Smooth muscle cell of the umbilical artery (primary cell): ENCODE results near the gene NABP1. TPM values are rescaled to one million over a fixed set of nuclear protein-coding genes. Genes with fewer than 3 reads are reported as not detected.

Experiments
- total RNA-seq: library from RNA; depleted of rRNA; stranded (reverse); fragments of >200 nt; gene quantifications from 2 replicates; pipeline ENCODE4 v1.2.3, GENCODE V29; 2014

The NABP1 gene
- 48.7 and 82.7 TPM in 2 replicates for total RNA-seq

DNA sequence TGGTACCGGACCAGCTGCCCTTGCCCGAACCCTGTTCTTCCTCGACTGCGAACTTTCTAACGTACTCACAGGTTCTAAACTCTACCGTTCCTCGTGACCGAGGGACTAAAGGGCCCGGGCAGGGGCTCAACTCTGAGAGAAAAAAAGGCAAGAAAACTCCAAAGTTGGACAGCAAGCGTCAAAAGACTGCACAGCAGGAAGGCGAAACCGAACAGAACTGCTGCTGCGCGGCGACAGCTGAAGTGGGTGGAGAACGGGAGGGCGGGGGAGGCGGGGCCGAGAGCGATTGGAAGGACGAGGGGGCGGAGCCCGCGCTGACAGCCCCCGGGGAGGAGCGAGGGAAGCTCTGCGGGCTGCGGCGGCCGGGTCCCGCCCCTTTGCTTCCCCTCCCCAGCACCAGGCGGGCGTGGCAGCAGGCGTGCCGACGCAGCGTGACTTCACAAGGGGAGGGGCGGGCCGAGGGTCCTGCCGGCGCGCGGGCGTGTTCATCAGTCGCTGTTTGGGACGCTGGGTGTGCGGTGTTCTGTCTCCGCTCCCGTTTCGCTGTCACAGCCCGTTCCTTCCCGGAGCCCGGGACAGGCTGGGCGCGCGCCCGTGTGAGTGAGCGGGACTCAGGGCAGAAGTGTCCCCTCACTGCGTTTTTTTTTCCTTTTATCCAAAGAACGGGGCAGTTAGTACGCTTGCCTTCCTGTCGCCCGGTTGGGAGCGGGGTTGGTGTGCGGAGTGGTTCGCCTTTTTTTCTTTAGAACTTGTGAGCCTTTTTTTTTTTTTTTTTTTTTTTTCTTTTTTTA lies at the start of gene NABP1:
TSS of gene NABP1 (plus strand) at position 491 of the 791 bp plus-strand sequence. CDS start 479 bp downstream, outside the sequence.

Other genes with a start within 250 kb of the NABP1 start
- gene CAVIN2, start 169.0 kb downstream of the NABP1 start, total RNA-seq, result 1.8 and 6.2 TPM in 2 replicates